Activated CD8-positive, alpha-beta T cell treated with anti-CD3 and anti-CD28 coated beads, Interleukin-2, amount 10 ng/mL, durations not matched to agents 7 days and 5 days (primary cell): Measurements from ENCODE around the gene HOOK2. TPM values are rescaled to one million over a fixed set of nuclear protein-coding genes. Genes with fewer than 3 reads are reported as not detected.
A peak's percentile ranks its signal among the peaks of the same experiment; 100 is the strongest.
"Not testable (repeated sequence)": the region's sequence is repeated elsewhere in the genome, so short reads cannot be mapped to it uniquely, and the experiment has no call there.

Experiments
- ATAC-seq: fragments of 150-1000 bp; cut with Tn5 transposase; one replicate; pipeline ENCODE4 v1.10.0; 2021; ENCODE audit warnings: moderate library complexity
- CTCF ChIA-PET: fragments of 350-600 bp; sonication (Branson Sonifier 250); formaldehyde crosslinking; loops from one replicate; lab custom pipeline; 2021; ENCODE audit warnings: antibody characterized with exemption; lab: Charles Lee
- POLR2A ChIA-PET: fragments of 350-600 bp; sonication (Branson Sonifier 250); formaldehyde crosslinking; loops from one replicate; lab custom pipeline; 2021; ENCODE audit warnings: antibody characterized with exemption; lab: Charles Lee
- DNase-seq: peaks from one replicate; pipeline ENCODE4 v3.0.0-alpha.2; 2020
- H3K27ac Mint-ChIP-seq: one replicate; pipeline ENCODE4 v1.8.0; 2021; ENCODE audit warnings: mild to moderate bottlenecking, mixed read lengths
- H3K27me3 Mint-ChIP-seq: one replicate; pipeline ENCODE4 v1.8.0; 2021; ENCODE audit warnings: low read depth, mixed read lengths
- H3K36me3 Mint-ChIP-seq: one replicate; pipeline ENCODE4 v1.8.0; 2021; ENCODE audit warnings: low read depth, mixed read lengths
- H3K4me1 Mint-ChIP-seq: one replicate; pipeline ENCODE4 v1.8.0; 2021; ENCODE audit warnings: low read depth, mixed read lengths
- H3K4me3 Mint-ChIP-seq: one replicate; pipeline ENCODE4 v1.8.0; 2021; ENCODE audit warnings: mild to moderate bottlenecking, mixed read lengths
- H3K9me3 Mint-ChIP-seq: one replicate; pipeline ENCODE4 v1.8.0; 2022; ENCODE audit warnings: mixed read lengths; ENCODE audit not compliant: insufficient read depth
- total RNA-seq, 2 experiments: library from RNA; stranded (reverse); gene quantifications; one replicate each; pipeline ENCODE4 v1.2.3, GENCODE V29; 2021

HOOK2 gene
- total RNA-seq, 2 experiments from 2014 or later: 14.4 to 16.9 TPM

DNA sequence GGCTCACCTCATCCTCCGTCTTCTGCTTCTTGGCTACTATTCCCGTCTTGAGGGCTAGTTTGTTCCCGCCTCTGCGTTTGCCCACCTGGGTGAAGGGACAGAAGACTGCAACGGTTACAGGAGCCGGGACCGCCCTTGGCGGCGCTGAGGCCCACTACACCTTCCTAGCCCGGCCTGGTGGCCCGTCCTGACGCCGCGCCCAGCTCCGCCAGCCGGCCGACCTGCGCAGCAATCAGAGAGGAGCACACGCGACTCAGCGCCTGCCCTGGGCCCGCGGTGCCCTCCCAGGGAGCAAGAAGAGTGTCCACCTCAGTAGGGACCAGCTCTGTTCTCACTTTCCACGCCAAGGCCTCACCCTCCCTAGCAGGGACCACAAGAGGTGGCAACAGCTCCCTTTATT is 44.0 kb downstream of the HOOK2 start:
- Mint-ChIP-seq H3K4me1 (peaks cover 36% of the 10 kb centered on the region), H3K27ac (no peak overlapping the region), H3K4me3 (no peak overlapping the region), H3K36me3 (peaks cover 50% of the 10 kb centered on the region), H3K27me3 (no peaks in the 10 kb centered on the region), H3K9me3 (no peaks in the 10 kb centered on the region)
- no peak for DNase-seq
- ChIA-PET CTCF (interaction anchor here (0.5 to 4.3 kb wide), 4 partner anchors 10 to 116 kb away, joined by 4 to 85 read pairs (median 5); partner anchors contain the start of gene TNPO2), POLR2A (interaction anchor here (0.7 to 9.0 kb wide), 2 partner anchors 9 to 44 kb away, joined by 3 to 109 read pairs; partner anchors contain the start of genes HOOK2 and TNPO2)
- no peak for ATAC-seq

DNA sequence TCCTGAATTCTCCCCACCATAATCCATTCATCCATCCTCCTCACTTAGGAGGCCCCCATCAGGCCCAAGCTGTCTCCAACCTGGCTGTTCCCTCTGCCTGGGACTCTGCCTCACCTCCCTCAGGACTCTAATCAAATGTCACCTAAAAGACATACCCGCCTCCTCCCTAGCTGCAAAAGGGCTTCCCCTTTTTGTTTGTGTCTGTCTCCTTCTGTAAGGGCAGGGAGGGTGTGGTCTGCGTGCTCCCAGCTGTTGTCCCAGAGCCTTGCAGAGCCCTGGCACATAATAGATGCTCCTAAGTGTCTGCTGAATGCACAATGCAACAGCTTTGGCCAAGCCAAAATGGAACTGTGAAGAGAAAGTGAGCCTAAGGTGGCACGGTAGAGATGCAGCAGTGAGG is 45.3 kb downstream of the HOOK2 start:
- POLR2A ChIA-PET: no interaction called here
- H3K4me3 Mint-ChIP-seq: no peak overlapping the region
- no peak for ATAC-seq
- CTCF ChIA-PET: no interaction called here
- H3K9me3 Mint-ChIP-seq: no peaks in the 10 kb centered on the region
- H3K27me3 Mint-ChIP-seq: no peaks in the 10 kb centered on the region
- peaks cover 32% of the 10 kb centered on the region for H3K4me1 Mint-ChIP-seq
- no peak for DNase-seq
- peaks cover 51% of the 10 kb centered on the region for H3K36me3 Mint-ChIP-seq
- H3K27ac Mint-ChIP-seq: no peak overlapping the region

DNA sequence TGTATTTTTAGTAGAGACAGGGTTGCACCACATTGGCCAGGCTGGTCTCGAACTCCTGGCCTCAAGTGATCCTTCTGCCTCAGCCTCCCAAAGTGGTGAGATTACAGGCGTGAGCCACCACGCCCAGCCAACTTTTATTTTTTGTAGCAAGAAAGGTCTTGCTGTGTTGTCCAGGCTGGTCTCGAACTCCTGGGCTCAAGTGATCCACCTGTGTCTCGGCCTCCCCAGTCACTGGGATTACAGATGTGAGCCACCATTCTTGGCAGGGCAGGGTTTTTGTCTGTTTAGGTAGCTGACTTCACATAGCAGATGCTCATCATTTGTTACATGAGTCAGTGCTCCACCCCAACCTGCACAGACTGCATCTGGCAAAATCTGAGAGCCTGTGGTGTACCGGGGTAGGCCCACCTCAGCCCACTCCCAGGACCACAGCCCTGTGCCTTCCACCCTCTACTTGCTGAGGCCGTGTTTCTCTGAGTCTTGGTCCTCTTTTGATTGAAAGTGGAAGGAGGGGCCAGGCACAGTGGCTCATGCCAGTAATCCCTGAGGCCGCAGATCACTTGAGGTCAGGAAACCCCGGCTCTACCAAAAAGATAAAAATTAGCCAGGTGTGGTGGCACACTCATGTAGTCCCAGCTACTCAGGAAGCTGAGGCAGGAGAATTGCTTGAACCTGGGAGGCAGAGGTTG is 47.5 kb downstream of the HOOK2 start:
- Mint-ChIP-seq H3K27ac (no peak overlapping the region), H3K9me3 (no peaks in the 10 kb centered on the region), H3K36me3 (peaks cover 49% of the 10 kb centered on the region), H3K27me3 (no peaks in the 10 kb centered on the region), H3K4me1 (peaks cover 32% of the 10 kb centered on the region), H3K4me3 (no peak overlapping the region)
- ChIA-PET POLR2A (no interaction called here), CTCF (interaction anchor here (1.0 to 1.8 kb wide), 2 partner anchors 46 to 68 kb away, joined by 3 to 7 read pairs; no protein-coding TSS in a partner anchor)
- ATAC-seq (no peak), DNase-seq (no peak)

DNA sequence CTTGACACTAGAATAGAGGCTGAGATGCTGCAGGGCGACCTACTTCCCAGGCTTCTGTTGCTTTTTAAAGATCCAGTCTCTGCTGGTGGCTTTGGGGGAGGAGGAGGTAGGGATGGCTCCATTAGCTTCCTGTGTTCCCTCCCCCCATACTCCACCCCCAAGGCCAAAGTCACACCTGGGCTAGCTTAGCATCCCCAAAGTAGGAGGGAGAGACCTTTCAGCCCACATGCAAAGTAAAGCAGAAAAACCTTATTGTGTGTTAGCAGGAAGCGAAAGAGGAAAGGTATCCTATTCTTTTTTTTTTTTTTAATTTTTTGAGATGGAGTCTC is 48.4 kb downstream of the HOOK2 start:
- peaks cover 43% of the 10 kb centered on the region for H3K36me3 Mint-ChIP-seq
- no peaks in the 10 kb centered on the region for H3K27me3 Mint-ChIP-seq
- H3K9me3 Mint-ChIP-seq: no peaks in the 10 kb centered on the region
- no peak overlapping the region for H3K4me3 Mint-ChIP-seq
- H3K27ac Mint-ChIP-seq: peak overlapping the region; percentile 63
- ChIA-PET CTCF (interaction anchor here (1.2 to 1.8 kb wide), 2 partner anchors 69 to 121 kb away, joined by 3 to 7 read pairs; no protein-coding TSS in a partner anchor), POLR2A (interaction anchor here (0.6 to 1.5 kb wide), 2 partner anchors 45 to 64 kb away, joined by 3 read pairs; partner anchors contain the start of genes DHPS and JUNB)
- ATAC-seq (no peak), DNase-seq (no peak)
- H3K4me1 Mint-ChIP-seq: peaks cover 25% of the 10 kb centered on the region

DNA sequence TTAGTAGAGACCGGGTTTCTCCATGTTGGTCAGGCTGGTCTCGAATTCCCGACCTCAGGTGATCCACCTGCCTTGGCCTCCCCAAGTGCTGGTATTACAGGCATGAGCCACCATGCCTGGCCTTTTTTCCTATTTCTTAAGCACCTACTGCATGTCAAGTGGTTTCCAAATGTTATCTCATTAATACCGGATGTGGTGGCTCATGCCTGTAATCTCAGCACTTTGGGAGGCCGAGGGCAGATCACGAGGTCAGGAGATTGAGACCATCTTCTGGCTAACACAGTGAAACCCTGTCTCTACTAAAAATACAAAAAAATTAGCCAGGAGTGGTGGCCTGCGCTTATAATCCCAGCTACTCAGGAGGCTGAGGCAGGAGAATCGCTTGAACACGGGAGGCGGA is 49.7 kb downstream of the HOOK2 start:
- ChIA-PET CTCF (interaction anchor here (9.2 kb wide), 1 partner anchor 8 kb away, joined by 85 read pairs; the partner anchor contains the start of gene TRIR), POLR2A (interaction anchor here (1.0 to 1.5 kb wide), 2 partner anchors 9 to 44 kb away, joined by 3 to 4 read pairs; partner anchors contain the start of genes DHPS and TRIR)
- peaks cover 24% of the 10 kb centered on the region for H3K4me1 Mint-ChIP-seq
- H3K27ac Mint-ChIP-seq, DNase-seq, H3K4me3 Mint-ChIP-seq, H3K9me3 Mint-ChIP-seq, ATAC-seq, H3K27me3 Mint-ChIP-seq: not testable (repeated sequence)
- peaks cover 47% of the 10 kb centered on the region for H3K36me3 Mint-ChIP-seq

DNA sequence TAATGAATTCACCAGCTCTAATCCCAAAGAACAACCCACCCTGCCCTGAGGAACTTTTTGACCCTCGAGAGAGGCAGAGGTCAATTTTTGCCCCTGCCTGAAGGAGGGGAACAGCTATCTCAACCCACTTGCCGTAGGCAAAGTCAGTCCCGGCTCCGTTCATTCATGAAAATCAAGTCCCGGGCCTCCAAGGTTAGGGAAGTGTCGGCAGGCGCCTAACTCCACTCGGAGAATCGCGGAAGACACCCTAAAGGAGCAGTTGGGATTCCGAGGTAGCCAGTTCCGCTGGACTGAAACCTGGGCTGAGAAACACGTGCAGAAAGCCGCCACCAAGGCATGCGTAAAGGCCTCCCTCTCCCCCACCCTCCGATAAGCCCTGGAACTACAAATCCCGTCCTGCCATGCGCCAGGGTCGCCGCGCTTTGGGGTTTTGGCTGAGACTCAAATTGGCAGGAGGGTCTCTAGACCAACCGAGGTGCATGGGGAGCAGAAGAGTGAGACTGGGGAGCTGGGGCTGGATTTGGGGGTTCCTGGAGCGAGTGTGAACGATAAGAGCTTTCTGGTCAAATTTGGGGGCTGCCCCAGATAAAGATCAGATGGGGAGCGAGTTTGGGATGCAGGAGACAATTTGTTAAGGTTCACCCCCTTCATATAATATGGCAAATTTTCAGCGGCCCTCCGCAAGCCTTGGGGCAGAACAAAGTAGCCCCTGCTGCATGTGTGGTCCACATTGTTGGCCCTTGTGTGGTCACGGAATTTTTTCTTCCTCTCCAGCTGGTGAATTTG is 51.5 kb downstream of the HOOK2 start, which contains the start of gene TNPO2:
TSS of gene TNPO2 (minus strand) at position 292 of the 786 bp plus-strand sequence. CDS start 2,955 bp downstream, outside the sequence.
- Mint-ChIP-seq H3K27ac (peak within 1 kb of the TSS; percentile 86), H3K36me3 (peaks cover 42% of the 10 kb centered on the region), H3K4me3 (peak within 1 kb of the TSS; percentile 85), H3K9me3 (no peaks in the 10 kb centered on the region), H3K27me3 (no peaks in the 10 kb centered on the region), H3K4me1 (peaks cover 25% of the 10 kb centered on the region)
- ChIA-PET CTCF (interaction anchor here (0.7 to 9.2 kb wide), 12 partner anchors 10 to 926 kb away, joined by 3 to 85 read pairs (median 4); partner anchors contain the start of gene TRIR), POLR2A (interaction anchor here (0.8 to 5.6 kb wide), 6 partner anchors 11 to 190 kb away, joined by 3 to 109 read pairs (median 4); partner anchors contain the start of genes DHPS, FBXW9, GET3 and TRIR)
- peak; percentile 84 for DNase-seq
- ATAC-seq: peak; percentile 41

DNA sequence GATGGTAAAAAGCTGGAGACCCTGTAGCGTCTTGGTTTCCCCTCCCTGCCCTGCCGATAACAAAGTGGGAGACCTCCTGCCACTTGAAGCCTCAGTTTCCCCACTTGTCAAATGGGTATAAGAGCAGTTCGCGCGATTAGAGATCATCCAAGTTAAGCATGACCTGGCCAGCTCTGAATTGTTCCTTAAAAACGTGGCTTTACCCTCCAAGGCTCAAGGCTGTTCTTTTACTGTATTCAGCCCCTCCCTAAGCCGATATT is 52.0 kb downstream of the HOOK2 start:
- Mint-ChIP-seq H3K9me3 (no peaks in the 10 kb centered on the region), H3K4me3 (peak overlapping the region; percentile 85), H3K36me3 (peaks cover 44% of the 10 kb centered on the region), H3K27me3 (no peaks in the 10 kb centered on the region), H3K4me1 (peaks cover 28% of the 10 kb centered on the region), H3K27ac (peak overlapping the region; percentile 86)
- ATAC-seq (no peak), DNase-seq (no peak)
- ChIA-PET POLR2A (interaction anchor here (0.6 to 5.6 kb wide), 10 partner anchors 9 to 190 kb away, joined by 3 to 109 read pairs (median 4); partner anchors contain the start of genes DHPS, FBXW9, GET3 and JUNB), CTCF (interaction anchor here (0.7 to 9.2 kb wide), 12 partner anchors 10 to 926 kb away, joined by 3 to 85 read pairs (median 4); partner anchors contain the start of genes JUNB and TRIR)

DNA sequence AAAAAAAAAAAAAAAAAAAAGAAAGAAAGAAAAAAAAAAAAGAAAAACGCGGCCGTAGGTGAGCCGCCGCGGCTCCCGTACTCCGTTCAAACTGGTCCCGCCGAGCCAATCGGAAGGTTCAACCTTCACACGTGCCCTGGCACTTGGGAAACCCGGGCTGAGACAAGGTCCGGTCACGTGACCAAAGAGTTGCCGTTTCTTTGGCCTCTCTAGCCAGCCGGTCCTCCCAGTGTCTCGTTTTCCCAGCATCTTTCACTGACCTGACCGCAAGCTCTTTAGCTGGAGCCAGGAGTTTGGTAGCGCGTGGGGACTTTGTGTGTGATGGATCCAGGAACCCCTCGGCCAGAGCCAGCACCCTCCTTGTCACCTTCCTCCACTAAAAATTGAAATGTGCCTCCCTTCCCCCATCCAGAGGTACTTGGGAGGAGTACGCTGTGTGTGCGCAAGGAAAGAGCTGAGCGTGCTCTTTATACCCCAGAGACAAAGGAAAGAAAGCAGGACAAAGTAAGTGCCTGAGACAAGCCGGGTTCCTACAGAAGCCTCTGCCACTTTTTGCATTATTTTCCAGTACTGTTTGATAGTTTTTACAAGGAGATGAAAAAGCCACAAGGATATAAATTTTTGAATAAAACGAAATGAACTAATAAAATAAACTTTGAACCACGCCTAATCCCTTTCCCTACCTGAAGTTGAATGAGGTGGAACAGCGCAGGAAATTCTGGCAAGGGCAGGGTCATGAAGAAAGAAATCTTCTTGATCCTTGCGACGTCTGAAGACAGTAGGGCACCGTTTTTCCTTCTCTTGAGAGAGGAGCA is 52.6 kb downstream of the HOOK2 start:
- H3K36me3 Mint-ChIP-seq: peaks cover 41% of the 10 kb centered on the region
- no peaks in the 10 kb centered on the region for H3K9me3 Mint-ChIP-seq
- H3K4me1 Mint-ChIP-seq: peaks cover 29% of the 10 kb centered on the region
- DNase-seq (peak; percentile 98), ATAC-seq (peak; percentile 91)
- ChIA-PET POLR2A (interaction anchor here (0.6 to 5.6 kb wide), 13 partner anchors 9 to 191 kb away, joined by 3 to 109 read pairs (median 4); partner anchors contain the start of genes DHPS, FBXW9, GET3 and JUNB), CTCF (interaction anchor here (0.7 to 9.2 kb wide), 16 partner anchors 11 to 925 kb away, joined by 3 to 85 read pairs (median 3); partner anchors contain the start of genes JUNB, MAN2B1 and TRIR)
- no peaks in the 10 kb centered on the region for H3K27me3 Mint-ChIP-seq
- peak overlapping the region; percentile 86 for H3K27ac Mint-ChIP-seq
- H3K4me3 Mint-ChIP-seq: peak overlapping the region; percentile 85

DNA sequence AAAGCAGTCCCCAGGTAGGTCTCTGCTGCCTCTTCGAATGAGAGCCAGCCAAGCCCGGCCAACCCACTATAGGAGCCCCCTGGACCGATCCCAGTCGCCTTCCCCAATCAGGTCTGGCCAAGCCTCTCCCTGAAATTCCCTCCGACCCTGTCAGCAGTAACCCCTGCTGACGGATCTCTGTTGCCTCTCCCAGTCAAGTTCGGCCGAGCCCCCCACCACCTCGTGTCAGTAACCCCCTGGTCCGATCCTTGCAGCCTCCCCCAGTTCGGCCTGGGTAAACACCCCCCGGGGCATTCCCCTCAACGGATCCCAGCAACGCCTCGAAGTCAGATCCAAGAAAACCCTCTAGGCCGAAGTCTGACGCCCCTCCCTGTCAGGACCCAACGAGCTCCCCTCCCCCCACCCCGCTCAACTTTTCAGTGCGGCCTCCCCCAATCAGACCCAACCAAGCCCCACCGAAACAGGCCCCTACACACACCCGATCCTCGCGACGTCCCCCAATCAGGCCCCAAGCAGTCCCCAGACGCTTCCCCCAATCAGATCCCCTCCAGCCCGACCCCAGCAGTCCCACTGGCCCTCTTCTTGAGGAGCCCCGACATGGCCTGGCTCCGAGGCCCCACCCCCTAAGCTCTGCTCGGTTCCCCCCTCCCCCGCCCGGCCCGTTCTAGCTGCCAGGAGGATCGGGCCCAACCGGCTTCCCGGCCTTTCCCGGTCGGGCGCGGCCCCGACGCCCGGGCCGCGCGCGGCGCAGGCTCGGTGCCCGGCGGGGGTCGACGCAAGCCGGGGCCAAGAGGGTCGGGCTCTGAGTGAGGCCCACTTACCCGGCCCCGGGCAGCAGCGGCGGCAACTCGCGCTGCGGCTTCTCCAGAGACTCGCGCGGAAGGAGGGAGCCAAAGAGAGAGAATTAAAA is 53.4 kb downstream of the HOOK2 start:
- Mint-ChIP-seq H3K27ac (peak overlapping the region; percentile 93), H3K4me3 (peak overlapping the region; percentile 96), H3K36me3 (peaks cover 37% of the 10 kb centered on the region), H3K4me1 (peaks cover 28% of the 10 kb centered on the region), H3K9me3 (no peaks in the 10 kb centered on the region), H3K27me3 (no peaks in the 10 kb centered on the region)
- peak; percentile 51 for ATAC-seq
- CTCF ChIA-PET: interaction anchor here (1.0 to 9.2 kb wide), 10 partner anchors 12 to 77 kb away, joined by 3 to 85 read pairs (median 6); partner anchors contain the start of genes JUNB, MAN2B1 and TRIR
- POLR2A ChIA-PET: interaction anchor here (0.6 to 5.6 kb wide), 5 partner anchors 13 to 70 kb away, joined by 3 to 109 read pairs (median 7); partner anchors contain the start of genes DHPS, FBXW9, GET3 and JUNB
- peak; percentile 66 for DNase-seq
